GM20431 (cell line): ENCODE measurements around the gene TUBB4A.

Source experiments
- in situ Hi-C: fragments of 300-500 bp; cut with MseI, MboI; formaldehyde crosslinking; loops from one replicate; pipeline ENCODE4 v1.15.0; 2020; ENCODE audit warnings: low sequenced_read_pairs; ENCODE audit not compliant: unreplicated experiment

Gene TUBB4A

GRCh38 chr19:6498294-6499036 lies 3.6 kb downstream of the TUBB4A start:
- in situ Hi-C loops: no loop called here

GRCh38 chr19:6495947-6496346 lies 6.2 kb downstream of the TUBB4A start:
- in situ Hi-C loops: no loop called here

GRCh38 chr19:6494438-6495036 lies 7.6 kb downstream of the TUBB4A start:
- in situ Hi-C loops: no loop called here

- in situ Hi-C loops: no loop called here
Measured at GRCh38 chr19:6491802-6492592, 10.1 kb downstream of the TUBB4A start.

GRCh38 chr19:6490134-6490533 lies 12.0 kb downstream of the TUBB4A start:
- in situ Hi-C loops: no loop called here

- in situ Hi-C loops: no loop called here
Measured at GRCh38 chr19:6489278-6490061, 12.6 kb downstream of the TUBB4A start.

GRCh38 chr19:6484831-6485230 lies 17.3 kb downstream of the TUBB4A start:
- in situ Hi-C loops: no loop called here

GRCh38 chr19:6484230-6484629 lies 17.9 kb downstream of the TUBB4A start:
- in situ Hi-C loops: no loop called here

- in situ Hi-C loops: no loop called here
Measured at GRCh38 chr19:6483235-6483634, 18.9 kb downstream of the TUBB4A start.

- in situ Hi-C loops: no loop called here
Measured at GRCh38 chr19:6482343-6482686, 19.8 kb downstream of the TUBB4A start.

GRCh38 chr19:6481541-6482342 lies 20.4 kb downstream of the TUBB4A start, which contains the start of gene DENND1C:
TSS of gene DENND1C (minus strand) at chr19:6481787. CDS start at chr19:6481695, 92 bp downstream.
- in situ Hi-C loops: no loop called here

GRCh38 chr19:6480848-6481415 lies 21.2 kb downstream of the TUBB4A start:
- in situ Hi-C loops: no loop called here

GRCh38 chr19:6479836-6480398 lies 22.2 kb downstream of the TUBB4A start:
- in situ Hi-C loops: no loop called here

GRCh38 chr19:6478815-6479214 lies 23.3 kb downstream of the TUBB4A start:
- in situ Hi-C loops: no loop called here

- in situ Hi-C loops: no loop called here
Measured at GRCh38 chr19:6476896-6477431, 25.1 kb downstream of the TUBB4A start.

GRCh38 chr19:6476155-6476895 lies 25.8 kb downstream of the TUBB4A start:
- in situ Hi-C loops: no loop called here

GRCh38 chr19:6475321-6476108 lies 26.6 kb downstream of the TUBB4A start:
- in situ Hi-C loops: no loop called here
